HepG2 (cell line): ENCODE data around the gene PDIA4. TPM values are rescaled to one million over a fixed set of nuclear protein-coding genes. Genes with fewer than 3 reads are reported as not detected.

Source experiments
- ARID5B ChIP-seq: IDR thresholded peaks from 2 replicates; pipeline ENCODE4 v1.4.0; 2020; ENCODE audit warnings: mild to moderate bottlenecking, missing genetic modification reagents
- ASH2L ChIP-seq: fragments of 300-600, 200-600 bp; sonication (generic); IDR thresholded peaks from 2 replicates; pipeline ENCODE4 v1.7.0; 2017; ENCODE audit warnings: low read depth, mild to moderate bottlenecking, moderate library complexity, mixed read lengths, low read length; ENCODE audit not compliant: insufficient read length
- CREM ChIP-seq, 2 experiments: sonication (generic) in 1 of 2; formaldehyde crosslinking in 1 of 2; IDR thresholded peaks; 2 replicates each; pipeline versions ENCODE4 v1.4.0 to v1.6.1; 2016 to 2020; ENCODE audit warnings: antibody characterized with exemption in 1 of 2, mild to moderate bottlenecking in 1 of 2, missing genetic modification reagents in 1 of 2
- DNMT3B ChIP-seq: conservative IDR thresholded peaks from 2 replicates; pipeline ENCODE4 v1.6.1; 2016; ENCODE audit warnings: missing biosample characterization, control low read depth
- ERF ChIP-seq: IDR thresholded peaks from 2 replicates; pipeline ENCODE4 v1.6.1; 2018; ENCODE audit warnings: missing biosample characterization, missing genetic modification reagents
- IRX3 ChIP-seq: sonication (generic); formaldehyde crosslinking; IDR thresholded peaks from 2 replicates; pipeline ENCODE4 v1.8.1; 2023; ENCODE audit warnings: mild to moderate bottlenecking, low read depth, missing genetic modification reagents, borderline replicate concordance
- KDM2A ChIP-seq: sonication (generic); formaldehyde crosslinking; IDR thresholded peaks from 2 replicates; pipeline ENCODE4 v1.4.0; 2020; ENCODE audit warnings: low read depth, missing genetic modification reagents, borderline replicate concordance
- KDM5A ChIP-seq: fragments of 200-600 bp; sonication (generic); IDR thresholded peaks from 2 replicates; pipeline ENCODE4 v1.7.0; 2018; ENCODE audit warnings: antibody characterized with exemption, mild to moderate bottlenecking, low read length, borderline replicate concordance
- MAZ ChIP-seq, 2 experiments: sonication (generic) in 1 of 2; formaldehyde crosslinking in 1 of 2; IDR thresholded peaks; 2 replicates each; pipeline versions ENCODE4 v1.5.0 to v1.6.1; 2012 to 2020; ENCODE audit warnings: low read depth in 2 of 2, mild to moderate bottlenecking in 2 of 2, borderline replicate concordance in 1 of 2, improper control_type of control experiment in 1 of 2, low read length in 1 of 2, missing genetic modification reagents in 1 of 2, moderate library complexity in 1 of 2
- TEAD3 ChIP-seq: optimal IDR thresholded peaks from 2 replicates; pipeline ENCODE3; 2016; ENCODE audit warnings: borderline replicate concordance
- TFDP1 ChIP-seq: IDR thresholded peaks from 2 replicates; pipeline ENCODE4 v1.6.1; 2016; ENCODE audit warnings: missing compliant biosample characterization, missing genetic modification reagents, borderline replicate concordance
- THAP9 ChIP-seq: sonication (generic); formaldehyde crosslinking; IDR thresholded peaks from 2 replicates; pipeline ENCODE4; 2020; ENCODE audit warnings: missing genetic modification reagents, mild to moderate bottlenecking, borderline replicate concordance
- XBP1 ChIP-seq: sonication (generic); formaldehyde crosslinking; IDR thresholded peaks from 2 replicates; pipeline ENCODE4 v1.5.0; 2020; ENCODE audit warnings: missing genetic modification reagents
- polyA plus RNA-seq, 8 experiments: library from polyadenylated mRNA; depleted of rRNA in 3 of 8; stranded (reverse) in 7 of 8; unstranded in 1 of 8; fragments of >200 nt; fragmentation: Illumina TruSeq in 4 of 8; extraction: Trizol in 4 of 8; gene quantifications; 2 replicates each; pipeline versions ENCODE4 v1.2.1 to v1.2.3, GENCODE V29; 2011 to 2016; ENCODE audit warnings: low read depth in 4 of 8, missing spikeins in 1 of 8, mixed read lengths in 1 of 8; ENCODE audit not compliant: insufficient read depth in 1 of 8
- total RNA-seq, 5 experiments: library from RNA; depleted of rRNA; stranded (reverse); fragments of >200 nt; fragmentation: Illumina TruSeq; extraction: Trizol; gene quantifications; 2 replicates each; pipeline ENCODE4 v1.2.3, GENCODE V29; 2016; ENCODE audit warnings: low read depth in 1 of 5
- TF ChIP-seq, protein P1 (sequence below): sonication (generic); formaldehyde crosslinking; IDR thresholded peaks from 2 replicates; pipeline ENCODE4 v1.9.0; 2021; ENCODE audit warnings: missing genetic modification reagents, borderline replicate concordance
- TF ChIP-seq, protein P2 (sequence below): sonication (generic); formaldehyde crosslinking; IDR thresholded peaks from 2 replicates; pipeline ENCODE4 v1.5.0; 2020; ENCODE audit warnings: missing genetic modification reagents

The PDIA4 gene
- total and polyA plus RNA-seq, 2 of the 13 experiments (the other 11 are each of a cell fraction or from before 2014, with no cell fraction given): 278 to 402 TPM

- TF ChIP-seq CREM (IDR thresholded peaks at IDR 0.05) (peak; percentile 21; the same call in 1 of the 2 replicates), CREM (CRISPR knock-in tag; IDR thresholded peaks at IDR 0.05) (no peak), THAP9 (no peak), MAZ (IDR thresholded peaks at IDR 0.05; ENCODE audit: borderline replicate concordance, low read depth, low read length) (peak; percentile 17; the same call in 1 of the 2 replicates), MAZ (CRISPR knock-in tag; IDR thresholded peaks at IDR 0.05; ENCODE audit: low read depth) (no peak), TFDP1 (CRISPR knock-in tag) (no peak), IRX3 (CRISPR knock-in tag) (no peak), ARID5B (CRISPR knock-in tag) (peak; percentile 25; the same call in 1 of the 2 replicates), ERF (CRISPR knock-in tag) (peak; percentile 30; the same call in 1 of the 2 replicates), XBP1 (no peak), KDM5A (peak; percentile 99), KDM2A (CRISPR knock-in tag) (0 out of 2 replicates have a peak, but pooled peaks have one; percentile 31), DNMT3B (CRISPR knock-in tag) (no peak), TEAD3 (CRISPR knock-in tag) (peak; percentile 53), ASH2L (peak; percentile 98)
- TF ChIP-seq, protein P1, sequence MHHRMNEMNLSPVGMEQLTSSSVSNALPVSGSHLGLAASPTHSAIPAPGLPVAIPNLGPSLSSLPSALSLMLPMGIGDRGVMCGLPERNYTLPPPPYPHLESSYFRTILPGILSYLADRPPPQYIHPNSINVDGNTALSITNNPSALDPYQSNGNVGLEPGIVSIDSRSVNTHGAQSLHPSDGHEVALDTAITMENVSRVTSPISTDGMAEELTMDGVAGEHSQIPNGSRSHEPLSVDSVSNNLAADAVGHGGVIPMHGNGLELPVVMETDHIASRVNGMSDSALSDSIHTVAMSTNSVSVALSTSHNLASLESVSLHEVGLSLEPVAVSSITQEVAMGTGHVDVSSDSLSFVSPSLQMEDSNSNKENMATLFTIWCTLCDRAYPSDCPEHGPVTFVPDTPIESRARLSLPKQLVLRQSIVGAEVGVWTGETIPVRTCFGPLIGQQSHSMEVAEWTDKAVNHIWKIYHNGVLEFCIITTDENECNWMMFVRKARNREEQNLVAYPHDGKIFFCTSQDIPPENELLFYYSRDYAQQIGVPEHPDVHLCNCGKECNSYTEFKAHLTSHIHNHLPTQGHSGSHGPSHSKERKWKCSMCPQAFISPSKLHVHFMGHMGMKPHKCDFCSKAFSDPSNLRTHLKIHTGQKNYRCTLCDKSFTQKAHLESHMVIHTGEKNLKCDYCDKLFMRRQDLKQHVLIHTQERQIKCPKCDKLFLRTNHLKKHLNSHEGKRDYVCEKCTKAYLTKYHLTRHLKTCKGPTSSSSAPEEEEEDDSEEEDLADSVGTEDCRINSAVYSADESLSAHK (CRISPR knock-in tag): no peak
- TF ChIP-seq, protein P2, sequence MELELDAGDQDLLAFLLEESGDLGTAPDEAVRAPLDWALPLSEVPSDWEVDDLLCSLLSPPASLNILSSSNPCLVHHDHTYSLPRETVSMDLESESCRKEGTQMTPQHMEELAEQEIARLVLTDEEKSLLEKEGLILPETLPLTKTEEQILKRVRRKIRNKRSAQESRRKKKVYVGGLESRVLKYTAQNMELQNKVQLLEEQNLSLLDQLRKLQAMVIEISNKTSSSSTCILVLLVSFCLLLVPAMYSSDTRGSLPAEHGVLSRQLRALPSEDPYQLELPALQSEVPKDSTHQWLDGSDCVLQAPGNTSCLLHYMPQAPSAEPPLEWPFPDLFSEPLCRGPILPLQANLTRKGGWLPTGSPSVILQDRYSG: no peak
Observed at GRCh38 chr7:148962823-148963582, 65.3 kb downstream of the PDIA4 start (continued).
